ENCODE results near the gene B3GAT1.

B3GAT1 gene

GRCh38 chr11:134371436-134372185, 40.4 kb downstream of the B3GAT1 start:
- DNase-seq, result no peak

- DNase-seq, result no peak
Measured at GRCh38 chr11:134370526-134371435, 41.3 kb downstream of the B3GAT1 start.

- DNase-seq, result no peak
Measured at GRCh38 chr11:134369656-134370525, 42.2 kb downstream of the B3GAT1 start.

GRCh38 chr11:134367781-134368180, 44.3 kb downstream of the B3GAT1 start:
- DNase-seq, result no peak

GRCh38 chr11:134366254-134366653, 45.8 kb downstream of the B3GAT1 start:
- no peak for DNase-seq

GRCh38 chr11:134365011-134365925, 46.8 kb downstream of the B3GAT1 start:
- no peak for DNase-seq

GRCh38 chr11:134364261-134364660, 47.8 kb downstream of the B3GAT1 start:
- no peak for DNase-seq

- DNase-seq, result no peak
Measured at GRCh38 chr11:134363592-134363991, 48.5 kb downstream of the B3GAT1 start.

- DNase-seq, result no peak
Measured at GRCh38 chr11:134363161-134363560, 48.9 kb downstream of the B3GAT1 start.

GRCh38 chr11:134362192-134362901, 49.7 kb downstream of the B3GAT1 start:
- no peak for DNase-seq

GRCh38 chr11:134361661-134362060, 50.4 kb downstream of the B3GAT1 start:
- DNase-seq, result no peak

- peak; percentile 58 for DNase-seq
Measured at GRCh38 chr11:134360050-134360835, 51.8 kb downstream of the B3GAT1 start.

GRCh38 chr11:134359646-134360045, 52.4 kb downstream of the B3GAT1 start:
- DNase-seq, result no peak

GRCh38 chr11:134358856-134359490, 53.1 kb downstream of the B3GAT1 start:
- DNase-seq, result no peak

- no peak for DNase-seq
Measured at GRCh38 chr11:134358165-134358855, 53.7 kb downstream of the B3GAT1 start.

- DNase-seq, result no peak
Measured at GRCh38 chr11:134357545-134357839, 54.5 kb downstream of the B3GAT1 start.

- DNase-seq, result no peak
Measured at GRCh38 chr11:134356656-134357544, 55.1 kb downstream of the B3GAT1 start.

GRCh38 chr11:134355656-134356055, 56.4 kb downstream of the B3GAT1 start:
- no peak for DNase-seq

Measured in fibroblast of skin of right biceps (primary cell).